GM10248 (cell line): ENCODE results near the gene ERAP2.
"Not testable (repeated sequence)": the region's sequence is repeated elsewhere in the genome, so short reads cannot be mapped to it uniquely, and the experiment has no call there.

Experiments
- CTCF ChIA-PET: fragments of 300-600 bp; sonication (Branson Sonifier 250); formaldehyde crosslinking; extraction: SDS; loops from one replicate; lab custom pipeline; 2021; ENCODE audit warnings: antibody characterized with exemption; lab: Yijun Ruan, JAX
- POLR2A ChIA-PET: fragments of 350-650 bp; sonication (Branson Sonifier 250); formaldehyde crosslinking; extraction: SDS; loops from one replicate; lab custom pipeline; 2020; ENCODE audit warnings: antibody characterized with exemption; lab: Yijun Ruan, JAX
- DNase-seq: peaks from one replicate; pipeline ENCODE4 v3.0.0; 2012; ENCODE audit errors: extremely low spot score
- CTCF ChIP-seq: IDR thresholded peaks from 2 replicates; pipeline ENCODE4 v1.5.1; 2012; ENCODE audit warnings: mild to moderate bottlenecking, low read depth; ENCODE audit errors: extremely low read depth, missing control alignments, control extremely low read depth

The ERAP2 gene

GRCh38 chr5:96875791-96876291 lies 459 bp upstream of the ERAP2 start:
- no peak for TF ChIP-seq CTCF
- POLR2A ChIA-PET: interaction anchor here (2.2 kb wide), 1 partner anchor 10 kb away, joined by 7 read pairs; no protein-coding TSS in a partner anchor
- CTCF ChIA-PET: interaction anchor here (0.9 to 10.7 kb wide), 7 partner anchors 8 to 286 kb away, joined by 3 to 116 read pairs (median 7); no protein-coding TSS in a partner anchor
- no peak for DNase-seq

- not testable (repeated sequence) for DNase-seq
- ChIA-PET CTCF (interaction anchor here (1.1 to 10.7 kb wide), 9 partner anchors 9 to 82 kb away, joined by 3 to 116 read pairs (median 8); no protein-coding TSS in a partner anchor), POLR2A (interaction anchor here (2.2 kb wide), 1 partner anchor 9 kb away, joined by 7 read pairs; no protein-coding TSS in a partner anchor)
Observed at GRCh38 chr5:96876977-96877469, 723 bp downstream of the ERAP2 start.

GRCh38 chr5:96879665-96880064 lies 3.4 kb downstream of the ERAP2 start:
- POLR2A ChIA-PET: no interaction called here
- CTCF ChIA-PET: interaction anchor here (10.7 kb wide), 1 partner anchor 12 kb away, joined by 116 read pairs; no protein-coding TSS in a partner anchor
- no peak for TF ChIP-seq CTCF
- no peak for DNase-seq

GRCh38 chr5:96880444-96881164 lies 4.3 kb downstream of the ERAP2 start:
- no peak for TF ChIP-seq CTCF
- POLR2A ChIA-PET: no interaction called here
- no peak for DNase-seq
- CTCF ChIA-PET: interaction anchor here (10.7 kb wide), 1 partner anchor 13 kb away, joined by 116 read pairs; no protein-coding TSS in a partner anchor

- POLR2A ChIA-PET: interaction anchor here (0.6 kb wide), 1 partner anchor 62 kb away, joined by 6 read pairs; no protein-coding TSS in a partner anchor
- DNase-seq: no peak
- CTCF ChIA-PET: interaction anchor here (10.7 kb wide), 1 partner anchor 14 kb away, joined by 116 read pairs; no protein-coding TSS in a partner anchor
Observed at GRCh38 chr5:96881511-96882115, 5.3 kb downstream of the ERAP2 start.

GRCh38 chr5:96883871-96884270 lies 7.6 kb downstream of the ERAP2 start:
- no peak for TF ChIP-seq CTCF
- ChIA-PET POLR2A (no interaction called here), CTCF (interaction anchor here (1.6 to 10.7 kb wide), 2 partner anchors 16 to 45 kb away, joined by 3 to 116 read pairs; no protein-coding TSS in a partner anchor)
- DNase-seq: no peak

More at GRCh38 chr5:96881511-96882115, 5.3 kb downstream of the ERAP2 start:
- no peak for TF ChIP-seq CTCF
